Mucosa of descending colon (tissue), 3 donors: ENCODE data around the gene CPPED1. TPM values are rescaled to one million over a fixed set of nuclear protein-coding genes. Genes with fewer than 3 reads are reported as not detected.
"Not testable (repeated sequence)": the region's sequence is repeated elsewhere in the genome, so short reads cannot be mapped to it uniquely, and the experiment has no call there.

Source experiments
- ATAC-seq: fragments of 200-7000 bp; cut with Tn5 transposase; one replicate; pipeline ENCODE4 v1.9.1; 2020; ENCODE audit warnings: mild to moderate bottlenecking, moderate library complexity
- DNase-seq, 3 donors: peaks; one replicate each; pipeline ENCODE4 v3.0.0-alpha.2; 2020
- H3K36me3 ChIP-seq: fragments of 200-600 bp; one replicate; pipeline ENCODE4 v1.8.0; 2021; ENCODE audit warnings: low read depth, mild to moderate bottlenecking
- H3K4me1 ChIP-seq: fragments of 200-600 bp; one replicate; pipeline ENCODE4 v1.8.0; 2021; ENCODE audit warnings: low read depth, mild to moderate bottlenecking
- H3K4me3 ChIP-seq: fragments of 200-600 bp; one replicate; pipeline ENCODE4 v1.8.0; 2021; ENCODE audit warnings: mild to moderate bottlenecking
- H3K9me3 ChIP-seq: fragments of 200-600 bp; one replicate; pipeline ENCODE4 v1.8.0; 2021; ENCODE audit warnings: mild to moderate bottlenecking
- intact Hi-C, 2 donors: fragments of 100-400 bp; cut with DNase I in 1 of 2; cut with micrococcal nuclease in 1 of 2; formaldehyde crosslinking; loops; one replicate each; pipeline versions ENCODE4 v1.11.0 to v1.11.1; 2022; cut with DNase I, micrococcal nuclease
- total RNA-seq, 3 donors: library from RNA; stranded (reverse); fragmentation: NEBNext Ultra II Directional in 2 of 3; extraction: Animal tissue kit (Norgen Biotek cat#: 25700) in 2 of 3; gene quantifications; one replicate each; pipeline versions ENCODE4 v1.2.1 to v1.2.4, GENCODE V29; 2021 to 2023
- TF ChIP-seq, protein P1 (sequence below): fragments of 200-600 bp; IDR thresholded peaks from one replicate; pipeline ENCODE4 v1.8.0; 2022; ENCODE audit warnings: antibody characterized with exemption, mild to moderate bottlenecking
- donor health status: DM: no; HTN: no; CAD: no; lungs with moderate emphysema.
- donor health status: DM: no; HTN: no; CAD: no.
- donor health status: DM: no; HTN: yes; CAD: no.

The CPPED1 gene
- total RNA-seq, 3 donors from 2014 or later = 18.9 to 25.0 (median 23.4) TPM

DNA sequence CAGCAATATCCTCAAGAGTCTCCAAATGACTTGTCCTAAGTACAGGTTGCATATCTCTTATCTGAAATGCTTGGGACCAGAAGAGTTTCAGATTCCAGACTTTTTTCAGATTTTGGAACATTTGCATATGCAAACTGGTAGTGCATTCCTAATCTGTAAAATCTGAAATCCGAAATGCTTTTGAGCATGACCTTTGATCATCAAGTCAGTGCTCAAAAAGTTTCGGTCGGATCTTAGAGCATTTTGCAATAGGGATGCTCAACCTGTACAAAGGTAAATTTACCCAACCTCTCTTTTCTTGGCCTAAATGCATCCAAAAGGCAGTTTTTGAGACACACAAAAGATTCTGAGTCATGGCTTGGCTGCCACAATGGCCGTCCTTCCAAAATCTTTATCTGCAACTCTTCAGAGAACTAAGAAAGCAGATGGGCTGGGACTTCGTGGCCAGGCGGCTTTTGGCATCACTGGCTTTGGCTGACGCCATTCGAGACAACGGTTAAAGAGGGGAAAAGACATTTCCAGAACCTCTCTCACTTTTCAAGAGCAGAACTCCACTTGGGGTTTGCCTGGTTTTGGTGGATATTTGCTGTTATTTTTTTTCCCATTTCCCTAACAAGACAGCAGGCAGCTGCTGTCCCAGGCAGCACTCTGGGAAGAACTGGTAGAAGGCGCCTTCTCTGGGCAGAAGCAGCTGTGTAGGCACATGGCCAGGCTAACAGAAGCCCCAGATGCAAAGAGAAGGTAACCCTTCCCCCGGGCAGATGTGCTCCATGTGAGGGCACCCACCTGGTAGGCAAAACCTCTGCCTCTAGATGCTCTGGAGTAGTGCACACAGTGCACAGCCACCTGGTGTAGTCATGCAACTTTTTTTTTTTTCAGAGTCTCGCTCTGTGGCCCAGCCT lies 8.9 kb downstream of the CPPED1 start:
- intact Hi-C loops = no loop called here
- Histone ChIP-seq H3K36me3 (no peaks in the 10 kb centered on the region), H3K4me1 (no peaks in the 10 kb centered on the region), H3K4me3 (no peak overlapping the region), H3K9me3 (no peaks in the 10 kb centered on the region)
- ATAC-seq (no peak), DNase-seq (no peak)
- TF ChIP-seq, protein P1, sequence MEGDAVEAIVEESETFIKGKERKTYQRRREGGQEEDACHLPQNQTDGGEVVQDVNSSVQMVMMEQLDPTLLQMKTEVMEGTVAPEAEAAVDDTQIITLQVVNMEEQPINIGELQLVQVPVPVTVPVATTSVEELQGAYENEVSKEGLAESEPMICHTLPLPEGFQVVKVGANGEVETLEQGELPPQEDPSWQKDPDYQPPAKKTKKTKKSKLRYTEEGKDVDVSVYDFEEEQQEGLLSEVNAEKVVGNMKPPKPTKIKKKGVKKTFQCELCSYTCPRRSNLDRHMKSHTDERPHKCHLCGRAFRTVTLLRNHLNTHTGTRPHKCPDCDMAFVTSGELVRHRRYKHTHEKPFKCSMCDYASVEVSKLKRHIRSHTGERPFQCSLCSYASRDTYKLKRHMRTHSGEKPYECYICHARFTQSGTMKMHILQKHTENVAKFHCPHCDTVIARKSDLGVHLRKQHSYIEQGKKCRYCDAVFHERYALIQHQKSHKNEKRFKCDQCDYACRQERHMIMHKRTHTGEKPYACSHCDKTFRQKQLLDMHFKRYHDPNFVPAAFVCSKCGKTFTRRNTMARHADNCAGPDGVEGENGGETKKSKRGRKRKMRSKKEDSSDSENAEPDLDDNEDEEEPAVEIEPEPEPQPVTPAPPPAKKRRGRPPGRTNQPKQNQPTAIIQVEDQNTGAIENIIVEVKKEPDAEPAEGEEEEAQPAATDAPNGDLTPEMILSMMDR = no peak

DNA sequence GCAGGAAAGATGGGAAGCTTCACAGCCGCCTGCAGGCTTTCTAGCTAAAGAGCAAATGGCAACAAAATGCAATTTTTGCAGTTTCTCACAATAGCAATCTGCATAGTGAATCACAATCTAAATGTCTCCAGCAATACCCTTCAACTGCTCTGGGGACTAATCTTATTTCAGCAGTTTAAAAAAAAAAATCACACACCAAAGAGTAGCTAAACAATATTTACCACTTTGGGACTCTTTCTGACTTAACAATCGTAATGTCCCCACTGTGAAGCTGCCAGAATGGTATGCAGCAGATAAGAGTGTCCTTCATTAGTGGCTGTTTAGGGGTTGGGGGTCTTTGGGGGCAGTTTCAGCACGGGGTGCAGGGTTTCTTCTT lies 9.8 kb downstream of the CPPED1 start:
- H3K9me3 ChIP-seq = no peaks in the 10 kb centered on the region
- TF ChIP-seq, protein P1 = no peak
- no peak overlapping the region for H3K4me3 ChIP-seq
- ATAC-seq (no peak), DNase-seq (no peak)
- H3K4me1 ChIP-seq = no peaks in the 10 kb centered on the region
- intact Hi-C loops = no loop called here
- no peaks in the 10 kb centered on the region for H3K36me3 ChIP-seq

DNA sequence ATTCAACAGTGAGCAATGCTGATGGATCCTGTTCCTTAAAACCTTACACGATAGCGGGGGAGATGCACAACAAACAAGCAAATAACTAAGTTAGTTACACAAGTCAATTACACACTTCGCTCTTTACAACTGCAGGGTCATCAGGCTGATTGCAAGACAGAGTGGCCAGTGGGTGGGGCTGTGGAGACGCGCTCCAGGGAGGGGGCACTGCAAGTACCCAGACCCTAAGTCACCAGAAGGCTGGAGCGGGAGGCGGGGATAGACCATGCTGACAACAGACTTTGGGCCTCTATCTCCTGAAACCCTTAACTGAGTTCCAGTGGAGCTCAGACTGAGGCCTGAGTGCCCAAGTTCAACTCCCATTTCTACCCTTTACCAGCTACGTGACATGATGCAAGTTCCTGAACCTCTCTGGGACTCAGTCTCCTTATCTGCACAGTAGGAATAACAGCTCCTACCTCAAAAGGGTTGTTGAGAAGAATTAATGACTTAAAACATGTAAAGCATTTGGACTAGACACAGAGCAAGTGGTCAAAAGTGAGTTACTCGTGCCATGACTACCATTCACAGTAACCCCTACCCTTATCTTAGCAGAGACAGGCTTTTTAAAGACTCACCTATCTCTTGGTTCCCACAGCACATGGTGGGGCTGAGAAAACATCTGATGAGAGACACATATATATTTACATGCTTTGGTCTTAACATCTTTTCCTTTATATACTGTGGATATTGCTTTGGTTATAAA lies 10.4 kb downstream of the CPPED1 start:
- DNase-seq (no peak), ATAC-seq (no peak)
- TF ChIP-seq, protein P1 = no peak
- no peak overlapping the region for H3K4me3 ChIP-seq
- intact Hi-C loops = no loop called here
- H3K4me1 ChIP-seq = no peaks in the 10 kb centered on the region
- no peaks in the 10 kb centered on the region for H3K36me3 ChIP-seq
- H3K9me3 ChIP-seq = no peaks in the 10 kb centered on the region

DNA sequence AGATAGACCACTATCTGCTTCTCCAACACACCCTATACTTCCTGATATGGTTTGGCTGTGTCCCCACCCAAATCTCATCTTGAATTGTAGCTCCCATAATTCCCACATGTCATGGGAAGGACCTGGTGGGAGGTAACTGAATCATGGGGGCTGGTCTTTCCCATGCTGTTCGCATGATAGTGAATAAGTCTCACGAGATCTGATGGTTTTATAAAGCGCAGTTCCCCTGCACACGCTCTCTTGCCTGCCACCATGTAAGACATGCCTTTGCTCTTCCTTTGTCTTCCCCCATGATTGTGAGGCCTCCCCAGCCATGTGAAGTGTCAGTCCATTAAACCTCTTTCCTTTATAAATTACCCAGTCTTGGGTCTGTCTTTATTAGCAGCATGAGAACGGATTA lies 11.2 kb downstream of the CPPED1 start:
- DNase-seq, H3K4me1 ChIP-seq, H3K36me3 ChIP-seq, H3K9me3 ChIP-seq, intact Hi-C loops, ATAC-seq, H3K4me3 ChIP-seq: not testable (repeated sequence)

DNA sequence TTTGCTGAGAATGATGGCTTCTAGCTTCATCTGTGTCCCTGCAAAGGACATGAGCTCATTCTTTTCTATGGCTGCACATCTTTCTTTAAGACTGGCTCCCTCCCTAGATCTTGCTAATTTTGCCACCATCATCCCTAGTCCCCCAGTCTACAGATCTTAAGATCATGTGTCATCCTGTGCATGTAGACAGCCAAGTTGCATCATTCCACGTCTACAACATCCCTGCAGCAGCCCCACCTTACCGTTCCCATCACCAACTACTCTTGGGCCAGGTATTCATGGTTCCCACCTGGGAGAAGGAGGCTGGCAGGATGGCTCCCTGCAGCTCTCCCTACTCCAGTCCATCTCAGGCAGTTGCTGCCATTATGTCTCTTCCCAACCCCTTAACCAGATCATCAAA lies 12.3 kb downstream of the CPPED1 start:
- Histone ChIP-seq H3K36me3 (no peaks in the 10 kb centered on the region), H3K4me1 (no peaks in the 10 kb centered on the region), H3K9me3 (no peaks in the 10 kb centered on the region), H3K4me3 (no peak overlapping the region)
- intact Hi-C loops = no loop called here
- TF ChIP-seq, protein P1 = no peak
- no peak for DNase-seq
- no peak for ATAC-seq

DNA sequence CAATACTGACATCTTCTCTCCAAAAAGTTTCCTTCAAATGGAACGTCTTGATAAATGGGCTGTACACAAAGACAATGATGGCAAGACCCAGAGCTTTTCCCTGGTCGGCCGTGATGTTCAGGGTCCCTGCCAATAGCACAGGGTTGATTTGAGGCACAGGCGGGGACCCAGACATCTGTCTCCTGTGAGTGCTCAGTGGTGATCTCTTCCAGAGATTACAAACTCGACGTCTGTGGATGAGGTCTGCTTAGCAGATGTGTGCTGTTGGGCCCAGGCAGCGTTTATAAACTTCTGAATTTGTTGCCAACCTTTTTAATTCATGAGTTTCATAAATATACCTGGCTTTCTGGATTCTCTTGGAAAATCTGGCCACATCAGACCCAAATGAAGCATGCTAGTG lies 14.9 kb downstream of the CPPED1 start:
- ATAC-seq = no peak
- TF ChIP-seq, protein P1 = no peak
- intact Hi-C loops = no loop called here

More for the DNA sequence above, 14.9 kb downstream of the CPPED1 start:
- no peaks in the 10 kb centered on the region for H3K9me3 ChIP-seq
- no peak for DNase-seq
- no peaks in the 10 kb centered on the region for H3K36me3 ChIP-seq
- no peak overlapping the region for H3K4me3 ChIP-seq
- no peaks in the 10 kb centered on the region for H3K4me1 ChIP-seq
